Lower leg skin (tissue), 3 donors: ENCODE measurements around the gene PLOD1.

Source experiments
- CTCF ChIP-seq, 3 donors: fragments of 450-650 bp; IDR thresholded peaks; one replicate each; pipeline ENCODE4 v1.5.1; 2016; ENCODE audit warnings: antibody characterized with exemption in 3 of 3, mild to moderate bottlenecking in 3 of 3, moderate library complexity in 2 of 3
- POLR2A ChIP-seq, 2 donors: fragments of 450-650 bp; IDR thresholded peaks; one replicate each; pipeline ENCODE4 v1.6.1; 2016 to 2017; ENCODE audit warnings: antibody characterized with exemption in 2 of 2, mild to moderate bottlenecking in 1 of 2, moderate library complexity in 1 of 2

- TF ChIP-seq CTCF (IDR thresholded peaks at IDR 0.05), result no peak
- no peak for TF ChIP-seq POLR2A (IDR thresholded peaks at IDR 0.05)
Measured at GRCh38 chr1:11923827-11924113, 10.7 kb upstream of the PLOD1 start.
